Fibroblast of the aortic adventitia (primary cell): ENCODE measurements around the gene MAP4K3. TPM values are rescaled to one million over a fixed set of nuclear protein-coding genes. Genes with fewer than 3 reads are reported as not detected.

Experiments
- DNase-seq: peaks from one replicate; pipeline ENCODE4 v3.0.0-alpha.2; 2010; ENCODE audit warnings: low read depth
- H3K4me3 ChIP-seq: 2 replicates; pipeline ENCODE4 v1.5.1; 2011; ENCODE audit warnings: low read depth, mild to moderate bottlenecking, control low read depth, low read length, moderate library complexity
- total RNA-seq: library from RNA; depleted of rRNA; stranded (reverse); fragments of >200 nt; gene quantifications from 2 replicates; pipeline ENCODE4 v1.2.3, GENCODE V29; 2012; ENCODE audit warnings: low replicate concordance
- TF ChIP-seq, protein P1 (sequence below): IDR thresholded peaks from 2 replicates; pipeline ENCODE4 v1.5.1; 2011; ENCODE audit warnings: mild to moderate bottlenecking, low read length, control low read depth, inconsistent platforms; ENCODE audit not compliant: insufficient read depth

The MAP4K3 gene
- total RNA-seq, 1 donor, result 48.0 TPM

DNA sequence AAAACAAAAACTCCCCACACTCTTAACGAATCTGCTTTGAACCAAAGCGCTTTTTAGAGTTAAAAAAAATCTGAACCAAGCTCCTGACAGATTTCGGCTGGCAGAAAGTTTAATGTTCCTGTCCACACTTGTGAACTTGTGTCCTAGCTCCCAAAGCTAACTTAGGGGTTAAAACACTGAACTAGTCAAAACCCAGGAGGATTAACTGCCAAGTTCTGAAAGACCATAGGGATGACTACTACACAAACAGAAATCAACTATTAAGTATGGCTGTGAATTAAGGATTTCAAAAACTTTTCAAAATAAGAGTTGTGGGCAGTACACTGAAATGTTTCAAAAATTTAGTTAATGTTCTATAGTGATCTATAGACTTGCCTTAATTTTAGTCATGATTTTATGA, 167.1 kb downstream of the MAP4K3 start:
- TF ChIP-seq, protein P1, sequence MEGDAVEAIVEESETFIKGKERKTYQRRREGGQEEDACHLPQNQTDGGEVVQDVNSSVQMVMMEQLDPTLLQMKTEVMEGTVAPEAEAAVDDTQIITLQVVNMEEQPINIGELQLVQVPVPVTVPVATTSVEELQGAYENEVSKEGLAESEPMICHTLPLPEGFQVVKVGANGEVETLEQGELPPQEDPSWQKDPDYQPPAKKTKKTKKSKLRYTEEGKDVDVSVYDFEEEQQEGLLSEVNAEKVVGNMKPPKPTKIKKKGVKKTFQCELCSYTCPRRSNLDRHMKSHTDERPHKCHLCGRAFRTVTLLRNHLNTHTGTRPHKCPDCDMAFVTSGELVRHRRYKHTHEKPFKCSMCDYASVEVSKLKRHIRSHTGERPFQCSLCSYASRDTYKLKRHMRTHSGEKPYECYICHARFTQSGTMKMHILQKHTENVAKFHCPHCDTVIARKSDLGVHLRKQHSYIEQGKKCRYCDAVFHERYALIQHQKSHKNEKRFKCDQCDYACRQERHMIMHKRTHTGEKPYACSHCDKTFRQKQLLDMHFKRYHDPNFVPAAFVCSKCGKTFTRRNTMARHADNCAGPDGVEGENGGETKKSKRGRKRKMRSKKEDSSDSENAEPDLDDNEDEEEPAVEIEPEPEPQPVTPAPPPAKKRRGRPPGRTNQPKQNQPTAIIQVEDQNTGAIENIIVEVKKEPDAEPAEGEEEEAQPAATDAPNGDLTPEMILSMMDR, result no peak
- no peak for DNase-seq
- H3K4me3 ChIP-seq, result no peak overlapping the region

DNA sequence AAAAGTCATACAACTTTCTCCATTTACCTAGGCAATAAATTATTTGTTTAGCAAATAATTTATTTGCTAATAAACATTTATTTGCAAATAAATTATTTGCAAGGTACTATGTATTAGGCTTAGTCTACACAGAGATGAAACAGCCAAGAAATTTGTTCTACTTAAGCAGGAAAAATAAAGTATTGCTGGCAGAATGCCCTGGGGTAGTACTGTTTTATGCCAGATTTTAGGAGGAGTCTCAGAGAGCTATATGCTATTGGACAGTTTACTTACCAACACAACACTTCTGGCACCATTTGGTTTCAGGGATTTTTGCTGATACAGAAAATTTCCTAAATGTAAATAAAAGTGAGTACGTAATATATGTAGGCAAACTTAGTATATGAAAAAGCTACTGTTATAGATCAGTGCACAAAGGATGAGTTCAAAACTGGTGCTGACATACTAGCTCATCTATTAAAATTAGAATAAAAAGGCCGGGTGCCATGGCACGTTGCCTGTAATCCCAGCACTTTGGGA, 170.1 kb downstream of the MAP4K3 start:
- DNase-seq, result peak; percentile 33
- no peak overlapping the region for H3K4me3 ChIP-seq
- TF ChIP-seq, protein P1, result no peak

DNA sequence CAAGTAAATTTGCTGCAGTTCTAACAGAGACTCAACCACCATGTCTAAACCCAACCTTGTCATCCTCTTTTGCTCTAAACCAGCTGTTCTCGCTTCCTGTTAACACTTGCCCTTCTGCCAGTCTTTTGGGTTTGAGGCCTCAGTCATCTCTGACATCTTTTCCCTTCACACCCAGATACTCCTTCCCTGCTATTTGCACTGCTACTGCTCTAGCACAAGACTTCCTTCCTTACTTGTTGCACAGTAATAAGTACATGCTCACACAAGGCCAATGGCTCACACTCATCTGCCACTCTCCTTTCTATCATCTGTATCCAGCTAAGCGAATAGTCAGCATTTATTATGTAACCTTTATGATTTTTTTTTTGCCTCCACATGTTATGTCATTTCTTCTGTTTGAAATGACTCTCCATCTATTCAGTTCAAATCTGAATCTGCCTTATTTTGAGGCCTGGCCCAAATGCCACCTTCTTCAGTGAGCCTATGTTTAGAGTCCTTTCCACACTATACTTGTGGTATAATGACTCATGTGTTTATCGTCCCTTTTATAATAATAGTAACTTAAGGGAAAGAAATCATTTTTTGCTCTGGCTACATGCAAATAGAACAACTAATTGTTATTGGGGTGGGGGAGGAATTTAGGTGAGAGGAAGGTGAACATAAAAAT, 170.8 kb downstream of the MAP4K3 start:
- TF ChIP-seq, protein P1, result no peak
- H3K4me3 ChIP-seq, result no peak overlapping the region
- no peak for DNase-seq

DNA sequence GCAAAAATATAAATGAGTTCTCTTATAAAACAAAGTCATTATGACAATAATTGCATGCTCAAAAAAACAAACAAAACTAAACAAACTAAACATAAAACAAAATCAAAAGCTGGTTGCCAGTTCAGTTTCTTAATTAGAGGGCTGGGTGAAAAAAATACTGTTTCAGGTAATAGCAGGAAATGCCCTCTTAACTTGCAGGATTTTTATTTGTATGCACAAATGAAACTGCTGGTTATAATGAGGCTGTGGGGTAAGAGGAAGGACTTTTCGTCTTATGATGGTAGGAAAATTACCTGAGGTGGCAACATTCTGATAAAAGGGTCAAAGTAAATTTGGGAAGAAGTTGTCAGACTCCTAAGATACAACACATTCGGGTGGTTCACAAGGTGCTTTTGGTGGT, 171.8 kb downstream of the MAP4K3 start:
- H3K4me3 ChIP-seq, result no peak overlapping the region
- TF ChIP-seq, protein P1, result no peak
- no peak for DNase-seq

DNA sequence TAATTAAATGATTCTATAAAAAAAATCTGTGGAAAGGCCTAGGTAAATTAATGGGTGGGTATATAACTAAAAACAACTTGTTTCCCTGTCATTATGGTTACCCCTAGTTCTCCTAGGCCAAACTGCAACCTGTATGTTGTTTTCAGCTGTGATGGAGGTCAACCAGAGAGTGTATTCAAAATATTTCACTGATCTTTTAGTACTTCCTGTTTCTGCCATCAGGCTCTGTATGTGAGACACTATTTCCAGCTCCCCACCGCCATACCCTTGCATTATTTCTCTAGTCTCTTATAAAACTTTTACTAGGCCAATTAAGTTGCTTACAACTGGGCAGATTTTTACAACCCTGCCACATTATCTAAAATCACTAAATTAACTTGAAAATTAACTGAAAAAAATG, 172.4 kb downstream of the MAP4K3 start:
- DNase-seq, result no peak
- H3K4me3 ChIP-seq, result no peak overlapping the region
- TF ChIP-seq, protein P1, result no peak

DNA sequence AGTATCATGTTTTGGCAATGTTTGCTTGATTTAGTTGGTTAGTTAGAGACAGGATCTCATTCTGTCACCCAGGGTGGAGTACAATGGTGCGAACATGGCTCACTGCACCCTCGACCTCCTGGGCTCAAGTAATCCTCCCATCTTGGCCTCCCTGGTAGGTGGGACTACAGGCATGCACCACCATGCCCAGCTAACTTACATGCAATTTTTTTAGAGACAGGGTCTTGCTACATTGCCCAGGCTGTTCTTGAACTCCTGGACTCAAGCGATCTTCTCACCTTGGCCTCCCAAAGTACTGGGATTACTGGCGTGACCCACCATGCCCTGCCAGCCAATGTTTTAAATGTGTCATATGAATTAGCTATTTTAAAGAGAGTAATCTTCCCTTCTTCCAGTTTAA, 177.0 kb downstream of the MAP4K3 start:
- TF ChIP-seq, protein P1, result no peak
- H3K4me3 ChIP-seq, result no peak overlapping the region
- DNase-seq, result no peak

DNA sequence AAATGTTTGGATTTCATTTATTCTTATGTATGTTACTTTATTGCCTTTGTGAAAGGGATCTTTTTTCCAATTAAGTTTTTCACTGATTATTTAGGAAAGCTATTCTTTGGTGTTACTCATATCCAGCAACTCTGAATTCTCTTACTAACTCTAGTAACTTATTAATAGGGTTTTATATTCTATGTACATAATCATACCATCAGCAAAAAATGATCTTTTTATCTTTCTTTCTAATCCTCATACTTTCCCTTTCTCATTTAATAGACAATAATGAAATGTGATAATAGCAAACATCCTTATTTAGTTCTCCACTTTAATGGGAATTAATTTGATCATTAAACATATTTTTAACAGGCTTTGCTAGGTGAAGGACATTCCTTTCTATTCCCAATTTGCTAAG, 181.0 kb downstream of the MAP4K3 start:
- H3K4me3 ChIP-seq, result no peak overlapping the region
- DNase-seq, result no peak
- TF ChIP-seq, protein P1, result no peak
